AG09309 (cell line): Measurements from ENCODE around the gene IFITM5.

Experiments used
- DNase-seq: peaks from one replicate; pipeline ENCODE4 v3.0.0-alpha.2; 2010; ENCODE audit warnings: low read depth
- H3K4me3 ChIP-seq: 2 replicates; pipeline ENCODE4 v1.5.1; 2011; ENCODE audit warnings: mild to moderate bottlenecking, low read depth, low read length, moderate library complexity; ENCODE audit not compliant: control insufficient read depth
- TF ChIP-seq, protein P1 (sequence below): IDR thresholded peaks from 2 replicates; pipeline ENCODE4 v1.5.1; 2011; ENCODE audit warnings: mild to moderate bottlenecking, low read depth, low read length, inconsistent platforms; ENCODE audit not compliant: insufficient read depth, control insufficient read depth; ENCODE audit errors: missing control alignments

The IFITM5 gene

DNA sequence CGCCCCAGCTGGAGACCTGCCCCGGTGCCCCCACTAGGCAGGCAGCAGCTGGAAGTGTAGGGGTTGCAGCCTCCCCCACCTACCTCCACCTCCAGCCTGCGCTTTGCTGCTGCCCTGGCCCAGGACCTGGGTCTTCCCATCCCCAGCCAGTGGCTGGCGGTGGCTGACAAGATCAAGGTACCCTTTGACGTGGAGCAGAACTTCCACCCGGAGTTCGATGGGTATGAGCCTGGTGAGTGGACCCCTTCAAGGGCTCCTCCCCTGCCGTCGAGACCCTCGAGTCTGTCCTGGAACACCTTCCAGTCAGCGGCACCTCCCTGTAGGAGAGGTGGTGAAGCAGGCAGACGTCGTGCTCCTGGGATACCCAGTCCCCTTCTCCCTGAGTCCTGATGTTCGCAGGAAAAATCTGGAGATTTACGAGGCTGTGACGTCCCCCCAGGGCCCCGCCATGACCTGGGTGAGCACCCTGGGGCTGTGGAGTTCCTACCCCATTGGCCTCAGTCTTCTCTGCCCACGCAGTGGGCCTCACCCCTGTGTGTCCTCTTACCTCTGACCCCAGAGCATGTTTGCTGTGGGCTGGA is 6.0 kb downstream of the IFITM5 start:
- H3K4me3 ChIP-seq, result no peak overlapping the region
- TF ChIP-seq, protein P1, sequence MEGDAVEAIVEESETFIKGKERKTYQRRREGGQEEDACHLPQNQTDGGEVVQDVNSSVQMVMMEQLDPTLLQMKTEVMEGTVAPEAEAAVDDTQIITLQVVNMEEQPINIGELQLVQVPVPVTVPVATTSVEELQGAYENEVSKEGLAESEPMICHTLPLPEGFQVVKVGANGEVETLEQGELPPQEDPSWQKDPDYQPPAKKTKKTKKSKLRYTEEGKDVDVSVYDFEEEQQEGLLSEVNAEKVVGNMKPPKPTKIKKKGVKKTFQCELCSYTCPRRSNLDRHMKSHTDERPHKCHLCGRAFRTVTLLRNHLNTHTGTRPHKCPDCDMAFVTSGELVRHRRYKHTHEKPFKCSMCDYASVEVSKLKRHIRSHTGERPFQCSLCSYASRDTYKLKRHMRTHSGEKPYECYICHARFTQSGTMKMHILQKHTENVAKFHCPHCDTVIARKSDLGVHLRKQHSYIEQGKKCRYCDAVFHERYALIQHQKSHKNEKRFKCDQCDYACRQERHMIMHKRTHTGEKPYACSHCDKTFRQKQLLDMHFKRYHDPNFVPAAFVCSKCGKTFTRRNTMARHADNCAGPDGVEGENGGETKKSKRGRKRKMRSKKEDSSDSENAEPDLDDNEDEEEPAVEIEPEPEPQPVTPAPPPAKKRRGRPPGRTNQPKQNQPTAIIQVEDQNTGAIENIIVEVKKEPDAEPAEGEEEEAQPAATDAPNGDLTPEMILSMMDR, result no peak
- DNase-seq, result no peak

DNA sequence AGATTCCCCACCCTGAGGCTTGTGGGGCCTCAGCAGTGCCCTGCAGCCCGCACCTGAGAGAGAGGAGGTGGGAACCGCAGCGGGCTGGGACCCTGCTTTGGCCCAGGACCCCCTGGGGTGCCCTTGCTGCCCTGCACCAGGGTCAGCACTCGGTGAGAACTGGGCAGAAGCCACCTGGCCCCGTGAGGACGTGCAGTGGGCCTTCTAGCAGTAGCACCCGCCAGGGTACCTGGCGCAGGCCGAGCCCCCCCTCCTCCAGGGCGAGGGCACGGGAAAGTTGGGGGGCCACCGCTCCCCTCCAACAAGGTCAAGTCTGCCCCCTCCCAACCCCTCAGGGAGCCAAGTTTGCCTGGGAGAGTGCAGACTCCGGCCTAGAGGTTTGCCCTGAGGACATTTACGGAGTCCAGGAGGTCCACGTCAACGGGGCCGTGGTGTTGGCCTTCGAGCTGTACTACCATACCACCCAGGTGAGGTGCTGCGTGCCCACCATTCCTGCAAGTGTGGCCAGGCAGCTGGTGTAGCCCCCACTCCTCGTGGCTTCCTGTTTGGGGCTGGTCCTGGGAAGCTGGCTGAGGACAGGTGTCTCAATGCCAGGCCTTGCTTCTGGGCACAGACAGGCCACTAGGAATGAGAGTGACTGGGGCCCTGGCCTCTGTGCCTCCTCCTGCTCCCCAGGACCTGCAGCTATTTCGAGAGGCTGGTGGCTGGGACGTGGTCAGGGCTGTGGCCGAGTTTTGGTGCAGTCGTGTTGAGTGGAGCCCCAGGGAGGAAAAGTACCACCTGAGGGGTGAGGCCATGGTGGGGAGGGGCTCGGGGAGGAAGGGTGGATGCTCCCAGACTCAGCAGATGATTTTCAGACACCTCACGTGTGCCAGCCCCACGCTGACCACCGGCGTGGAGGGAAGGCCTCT is 6.9 kb downstream of the IFITM5 start:
- no peak for DNase-seq
- TF ChIP-seq, protein P1, result no peak
- H3K4me3 ChIP-seq, result no peak overlapping the region

DNA sequence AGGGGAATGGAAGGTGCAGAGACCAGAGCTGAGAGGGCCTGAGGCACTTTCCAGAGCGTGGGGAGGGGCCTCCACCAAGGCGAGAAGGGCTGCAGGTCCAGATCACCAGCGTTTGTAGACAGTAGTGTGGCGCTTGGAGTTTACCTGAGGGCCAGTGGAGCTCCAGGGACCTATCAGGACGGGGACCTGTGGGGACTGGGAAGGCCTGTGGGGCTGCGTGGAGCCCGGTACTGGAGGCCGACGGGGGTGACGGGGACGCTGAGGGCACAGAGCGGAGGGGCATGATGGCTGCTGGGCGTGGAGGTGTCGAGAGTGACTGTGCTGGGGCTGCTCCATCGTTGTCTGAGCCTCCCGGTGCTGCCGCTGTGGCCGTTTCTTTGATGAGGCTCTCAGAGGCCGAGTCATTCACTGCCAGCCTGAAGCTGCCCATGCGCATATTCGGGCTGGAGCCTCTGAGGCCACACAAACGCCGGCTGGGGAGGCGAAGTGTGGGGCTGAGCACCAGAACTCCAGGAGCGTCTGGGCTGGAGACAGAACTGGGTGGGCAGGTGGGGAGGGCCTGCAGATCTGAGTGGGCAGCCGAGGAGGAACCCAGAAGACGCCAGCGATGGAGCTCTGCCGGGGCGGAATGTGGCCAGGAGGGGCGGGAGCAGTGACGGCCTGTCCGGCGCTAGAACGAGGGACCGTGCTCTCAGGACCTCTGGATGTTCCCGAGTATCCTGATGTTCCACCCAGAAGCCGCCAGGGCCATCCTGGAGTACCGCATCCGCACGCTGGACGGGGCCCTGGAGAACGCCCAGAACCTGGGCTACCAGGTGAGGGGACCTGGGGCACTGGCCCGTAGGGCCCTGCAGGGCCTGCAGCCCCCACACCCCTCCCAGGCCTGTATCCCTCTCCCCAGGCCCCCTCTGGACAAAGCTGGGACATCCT is 7.8 kb downstream of the IFITM5 start:
- TF ChIP-seq, protein P1, result no peak
- H3K4me3 ChIP-seq, result no peak overlapping the region
- DNase-seq, result no peak

DNA sequence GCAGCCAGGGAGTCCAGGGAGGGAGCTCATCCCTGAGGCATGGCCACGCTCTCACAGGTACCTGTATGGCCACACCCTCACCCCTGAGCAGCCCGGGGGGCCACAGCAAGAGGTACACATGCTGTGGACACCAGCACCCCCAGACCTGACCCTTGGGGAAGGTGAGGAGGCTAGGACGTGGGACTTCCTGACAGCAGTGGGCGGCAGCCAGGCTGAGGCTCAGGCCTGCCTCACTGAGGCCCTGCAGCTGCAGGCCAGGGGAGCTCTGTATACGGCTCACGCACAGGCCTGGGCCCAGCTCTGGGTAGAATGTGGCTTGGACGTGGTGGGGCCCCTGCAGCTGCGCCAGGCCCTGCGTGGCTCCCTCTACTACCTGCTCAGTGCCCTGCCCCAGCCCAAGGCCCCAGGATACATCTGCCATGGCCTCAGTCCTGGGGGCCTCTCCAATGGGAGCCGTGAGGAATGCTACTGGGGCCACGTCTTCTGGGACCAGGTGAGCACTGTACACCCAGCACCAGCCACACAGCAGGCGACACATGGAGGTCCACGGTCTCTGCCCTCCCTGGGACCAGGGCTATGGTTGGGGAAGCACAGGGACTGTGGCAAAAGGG is 8.6 kb downstream of the IFITM5 start:
- no peak for DNase-seq
- TF ChIP-seq, protein P1, result no peak
- H3K4me3 ChIP-seq, result no peak overlapping the region

DNA sequence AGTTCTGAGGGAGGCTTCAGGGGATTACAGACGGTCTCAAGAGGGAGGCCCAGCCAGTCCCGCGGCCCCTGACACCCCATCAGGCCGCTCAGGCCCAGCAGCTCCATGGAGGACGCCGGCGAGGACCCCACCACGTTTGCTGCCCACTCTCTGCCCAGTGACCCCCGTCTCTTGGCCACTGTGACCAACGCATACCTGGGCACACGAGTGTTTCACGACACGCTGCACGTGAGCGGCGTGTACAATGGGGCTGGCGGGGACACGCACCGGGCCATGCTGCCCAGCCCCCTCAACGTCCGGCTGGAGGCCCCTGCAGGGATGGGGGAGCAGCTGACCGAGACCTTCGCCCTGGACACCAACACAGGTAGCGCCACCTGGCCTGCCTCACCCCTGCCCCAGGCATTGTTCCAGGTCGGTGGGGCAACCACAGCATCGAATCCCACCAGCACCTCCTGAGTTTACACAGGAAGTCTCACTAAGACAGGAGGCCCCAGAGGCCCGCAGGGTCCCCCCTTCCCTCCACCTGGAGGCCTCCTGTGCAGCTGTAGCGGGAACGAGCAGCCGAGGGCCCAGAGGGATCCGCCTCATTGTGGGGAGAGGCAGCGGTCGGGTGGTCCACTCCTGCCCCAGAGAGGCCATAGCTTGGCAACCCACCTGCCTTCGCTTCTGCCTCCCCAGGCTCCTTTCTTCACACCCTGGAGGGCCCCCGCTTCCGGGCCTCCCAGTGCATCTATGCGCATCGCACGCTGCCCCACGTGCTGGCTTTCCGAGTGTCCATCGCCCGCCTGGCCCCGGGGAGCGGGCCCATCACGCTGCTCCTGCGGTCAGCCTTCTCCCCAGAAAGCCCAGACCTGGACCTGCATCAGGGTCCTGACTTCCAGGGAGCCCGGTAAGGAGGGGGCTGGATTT is 9.4 kb downstream of the IFITM5 start:
- no peak for DNase-seq
- TF ChIP-seq, protein P1, result no peak
- peak overlapping the region; percentile 54 for H3K4me3 ChIP-seq
